Activated CD4-positive, alpha-beta T cell treated with anti-CD3 and anti-CD28 coated beads, Interleukin-2, amount 10 ng/mL, durations not matched to agents 7 days and 5 days (primary cell): ENCODE data around the gene GYG1. TPM values are rescaled to one million over a fixed set of nuclear protein-coding genes. Genes with fewer than 3 reads are reported as not detected.

Source experiments
- CTCF ChIA-PET: fragments of 350-600 bp; sonication (Branson Sonifier 250); formaldehyde crosslinking; loops from one replicate; lab custom pipeline; 2021; ENCODE audit warnings: antibody characterized with exemption; lab: Charles Lee
- POLR2A ChIA-PET: fragments of 350-600 bp; sonication (Branson Sonifier 250); formaldehyde crosslinking; loops from one replicate; lab custom pipeline; 2021; ENCODE audit warnings: antibody characterized with exemption; lab: Charles Lee
- DNase-seq: peaks from one replicate; pipeline ENCODE4 v3.0.0-alpha.2; 2020
- H3K27ac Mint-ChIP-seq: one replicate; pipeline ENCODE4 v1.8.0; 2021; ENCODE audit warnings: mild to moderate bottlenecking, moderate library complexity, mixed read lengths
- H3K27me3 Mint-ChIP-seq: one replicate; pipeline ENCODE4 v1.8.0; 2021; ENCODE audit warnings: mixed read lengths
- H3K36me3 Mint-ChIP-seq: one replicate; pipeline ENCODE4 v1.8.0; 2021; ENCODE audit warnings: low read depth, mixed read lengths
- H3K4me1 Mint-ChIP-seq: one replicate; pipeline ENCODE4 v1.8.0; 2021; ENCODE audit warnings: mixed read lengths
- H3K4me3 Mint-ChIP-seq: one replicate; pipeline ENCODE4 v1.8.0; 2021; ENCODE audit warnings: mild to moderate bottlenecking, moderate library complexity, mixed read lengths
- H3K9me3 Mint-ChIP-seq: one replicate; pipeline ENCODE4 v1.8.0; 2021; ENCODE audit warnings: mixed read lengths
- total RNA-seq, 2 experiments: library from RNA; stranded (reverse); gene quantifications; one replicate each; pipeline ENCODE4 v1.2.3, GENCODE V29; 2021

GYG1 gene
- total RNA-seq, 2 experiments from 2014 or later = 32.6 to 38.5 TPM

GRCh38 chr3:149023951-149024350 lies 32.6 kb downstream of the GYG1 start:
- Mint-ChIP-seq H3K9me3 (peaks cover 7% of the 10 kb centered on the region), H3K27ac (no peak overlapping the region), H3K4me1 (no peaks in the 10 kb centered on the region), H3K27me3 (no peaks in the 10 kb centered on the region), H3K36me3 (peaks cover 56% of the 10 kb centered on the region), H3K4me3 (no peak overlapping the region)
- ChIA-PET CTCF (no interaction called here), POLR2A (no interaction called here)
- no peak for DNase-seq

DNA sequence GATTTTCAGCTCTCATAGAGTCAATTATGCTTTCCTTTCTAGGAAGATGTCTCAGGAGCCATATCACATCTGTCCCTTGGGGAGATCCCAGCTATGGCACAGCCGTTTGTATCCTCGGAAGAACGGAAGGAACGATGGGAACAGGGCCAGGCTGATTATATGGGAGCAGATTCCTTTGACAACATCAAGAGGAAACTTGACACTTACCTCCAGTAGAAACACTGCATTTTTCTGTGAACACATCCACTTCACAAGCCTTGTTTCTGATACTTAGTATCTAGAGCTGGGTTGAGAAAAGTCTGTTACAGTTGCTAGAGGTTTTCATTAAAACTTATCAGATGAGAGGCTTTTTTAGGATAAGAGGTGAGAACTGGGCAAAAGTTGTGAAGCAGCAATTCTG lies 35.4 kb downstream of the GYG1 start:
- POLR2A ChIA-PET = no interaction called here
- H3K9me3 Mint-ChIP-seq = peaks cover 7% of the 10 kb centered on the region
- H3K4me3 Mint-ChIP-seq = no peak overlapping the region

DNA sequence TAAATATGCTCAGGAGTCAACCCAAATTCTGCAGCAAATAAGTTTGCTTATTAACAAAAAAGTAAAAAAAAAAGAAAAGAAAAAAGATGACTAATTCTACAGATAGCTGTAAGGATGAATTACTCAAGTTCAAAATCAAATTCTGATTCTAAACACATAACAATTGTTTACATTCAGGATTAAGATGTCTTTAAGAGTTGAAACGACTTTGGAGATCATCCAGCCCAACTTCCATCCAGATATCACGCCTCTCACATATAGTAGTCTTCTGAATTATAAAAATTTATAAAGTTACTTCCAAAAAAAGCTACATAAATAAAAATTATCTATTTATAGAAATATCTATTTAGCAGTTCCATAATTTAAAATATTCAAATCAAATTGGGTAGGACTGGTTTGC lies 39.8 kb downstream of the GYG1 start:
- H3K36me3 Mint-ChIP-seq = peaks cover 29% of the 10 kb centered on the region

More for the DNA sequence above, 35.4 kb downstream of the GYG1 start:
- no peak overlapping the region for H3K27ac Mint-ChIP-seq
- peaks cover 62% of the 10 kb centered on the region for H3K36me3 Mint-ChIP-seq
- CTCF ChIA-PET = interaction anchor here (1.9 kb wide), 1 partner anchor 10 kb away, joined by 5 read pairs; no protein-coding TSS in a partner anchor
- no peak for DNase-seq
- H3K4me1 Mint-ChIP-seq = no peaks in the 10 kb centered on the region
- no peaks in the 10 kb centered on the region for H3K27me3 Mint-ChIP-seq

DNA sequence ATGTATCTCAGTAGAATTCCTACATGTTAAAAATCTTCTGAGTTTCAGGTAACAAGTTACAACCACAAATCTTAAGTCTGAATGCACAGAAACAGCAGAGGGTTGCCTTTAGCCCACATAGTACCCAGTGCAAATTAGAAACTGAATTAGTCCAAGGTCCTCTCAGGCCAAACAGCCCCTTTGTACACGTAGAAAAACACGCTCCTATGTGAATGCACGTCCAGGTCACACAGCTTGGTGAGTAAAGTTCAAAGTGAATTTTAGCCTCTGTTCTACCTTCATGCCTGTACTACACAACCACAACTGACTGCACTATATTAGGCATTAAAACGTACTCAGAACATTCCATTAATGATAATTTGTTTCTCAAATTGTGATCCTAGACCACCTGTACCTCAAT lies 46.3 kb downstream of the GYG1 start:
- peaks cover 23% of the 10 kb centered on the region for H3K36me3 Mint-ChIP-seq
- CTCF ChIA-PET = interaction anchor here (2.0 kb wide), 1 partner anchor 11 kb away, joined by 5 read pairs; no protein-coding TSS in a partner anchor
- no peaks in the 10 kb centered on the region for H3K9me3 Mint-ChIP-seq
- DNase-seq = no peak
- POLR2A ChIA-PET = no interaction called here
- H3K4me3 Mint-ChIP-seq = no peak overlapping the region
- peaks cover 8% of the 10 kb centered on the region for H3K4me1 Mint-ChIP-seq
- no peak overlapping the region for H3K27ac Mint-ChIP-seq
- no peaks in the 10 kb centered on the region for H3K27me3 Mint-ChIP-seq

More for the DNA sequence above, 39.8 kb downstream of the GYG1 start:
- ChIA-PET CTCF (no interaction called here), POLR2A (no interaction called here)
- no peak for DNase-seq
- Mint-ChIP-seq H3K27ac (no peak overlapping the region), H3K4me3 (no peak overlapping the region), H3K9me3 (no peaks in the 10 kb centered on the region), H3K27me3 (no peaks in the 10 kb centered on the region), H3K4me1 (no peaks in the 10 kb centered on the region)

- Mint-ChIP-seq H3K9me3 (no peaks in the 10 kb centered on the region), H3K36me3 (peaks cover 27% of the 10 kb centered on the region), H3K27me3 (no peaks in the 10 kb centered on the region), H3K4me1 (peaks cover 14% of the 10 kb centered on the region), H3K27ac (no peak overlapping the region), H3K4me3 (no peak overlapping the region)
- POLR2A ChIA-PET = no interaction called here
- DNase-seq = no peak
- CTCF ChIA-PET = no interaction called here
Measured at GRCh38 chr3:149038322-149038721, 47.0 kb downstream of the GYG1 start.

DNA sequence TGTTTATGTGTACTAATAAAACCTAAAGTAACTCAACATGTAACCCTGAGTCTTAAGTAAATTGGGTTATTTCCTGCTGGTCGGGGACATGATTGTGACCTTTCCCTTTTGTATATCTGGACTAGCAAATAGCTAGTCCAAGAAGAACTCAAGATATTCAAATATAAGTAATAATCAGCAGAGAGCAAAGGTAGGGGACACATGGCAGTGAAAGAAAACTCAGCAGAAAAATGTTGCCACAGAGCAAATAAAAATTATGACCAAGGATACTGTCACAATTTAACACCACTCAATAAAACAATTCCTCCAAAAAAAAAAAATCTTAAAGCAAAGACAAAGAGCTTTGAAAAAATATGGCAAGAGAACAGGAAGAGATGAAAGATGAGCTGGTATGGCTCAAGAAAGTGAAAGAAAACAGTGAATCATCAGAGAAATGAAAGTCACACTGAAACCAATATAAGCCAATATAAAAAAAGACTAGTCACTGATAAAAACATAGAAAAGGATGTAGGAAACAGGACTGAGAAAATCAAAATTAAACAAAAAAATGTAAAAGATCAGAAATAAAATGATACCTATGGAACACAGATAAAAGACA lies 51.5 kb downstream of the GYG1 start:
- Mint-ChIP-seq H3K4me3 (peak overlapping the region; percentile 9), H3K4me1 (peaks cover 17% of the 10 kb centered on the region), H3K9me3 (no peaks in the 10 kb centered on the region), H3K27me3 (no peaks in the 10 kb centered on the region), H3K27ac (peak overlapping the region; percentile 71), H3K36me3 (peaks cover 27% of the 10 kb centered on the region)
- ChIA-PET CTCF (interaction anchor here (0.6 to 1.5 kb wide), 6 partner anchors 12 to 78 kb away, joined by 3 to 7 read pairs (median 3); no protein-coding TSS in a partner anchor), POLR2A (interaction anchor here (0.6 kb wide), 1 partner anchor 177 kb away, joined by 4 read pairs; no protein-coding TSS in a partner anchor)
- DNase-seq = no peak

DNA sequence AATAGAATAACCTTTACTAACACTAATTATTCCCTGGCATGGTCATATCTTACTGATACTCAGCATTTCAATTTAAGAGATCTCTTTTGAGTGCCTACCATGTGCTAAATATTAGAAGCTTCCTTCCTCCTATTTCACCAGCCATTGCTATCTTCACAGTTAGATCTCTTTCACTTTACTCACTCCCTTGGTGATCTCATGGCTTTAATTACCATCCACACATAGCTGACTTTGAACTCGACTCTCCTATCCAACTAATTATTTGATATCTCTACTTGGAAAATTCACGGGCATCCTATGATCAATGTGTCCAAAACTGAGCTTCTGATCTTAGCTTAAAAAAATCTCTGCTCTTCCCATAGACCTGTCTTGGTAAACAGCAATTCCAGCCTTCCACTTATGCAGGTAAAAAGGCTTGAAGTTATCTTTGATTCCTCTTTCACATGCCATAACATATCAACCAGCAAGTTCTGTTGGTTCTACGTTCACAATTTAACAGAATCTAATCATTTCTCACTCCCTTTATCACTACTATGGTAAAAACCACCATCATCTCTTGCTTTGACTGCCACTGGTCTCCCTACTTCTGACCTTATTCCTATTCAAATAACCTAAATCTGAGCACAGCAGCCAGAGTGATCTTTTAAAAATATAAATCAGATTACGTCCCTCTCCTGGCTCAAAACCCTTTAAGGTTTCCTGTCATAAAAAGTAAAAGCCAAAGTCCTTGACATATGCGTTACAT lies 53.2 kb downstream of the GYG1 start:
- DNase-seq = no peak
- H3K4me1 Mint-ChIP-seq = peaks cover 17% of the 10 kb centered on the region
- CTCF ChIA-PET = no interaction called here
- no peak overlapping the region for H3K4me3 Mint-ChIP-seq
- H3K36me3 Mint-ChIP-seq = peaks cover 22% of the 10 kb centered on the region
- POLR2A ChIA-PET = no interaction called here
- H3K9me3 Mint-ChIP-seq = no peaks in the 10 kb centered on the region
- H3K27me3 Mint-ChIP-seq = no peaks in the 10 kb centered on the region
- H3K27ac Mint-ChIP-seq = no peak overlapping the region

DNA sequence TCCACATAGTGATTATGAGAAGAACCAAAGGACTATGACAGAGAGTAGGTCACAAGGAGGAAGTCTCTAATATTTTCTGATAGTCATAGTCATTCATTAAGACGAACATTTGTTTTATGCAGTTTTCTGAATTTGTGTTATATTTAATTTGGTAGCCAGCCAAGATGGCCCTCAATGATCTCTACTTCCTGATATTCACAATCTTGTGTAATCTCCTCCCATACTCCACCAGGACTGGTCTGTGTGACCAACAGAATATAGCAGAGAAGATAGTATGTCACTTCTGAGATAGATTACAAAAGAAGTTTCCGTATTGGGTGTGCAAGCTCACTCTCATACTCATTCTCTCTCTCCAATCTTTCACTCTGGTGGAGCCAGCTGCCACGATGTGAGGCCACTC lies 64.2 kb downstream of the GYG1 start:
- no peak for DNase-seq
- Mint-ChIP-seq H3K9me3 (peaks cover 8% of the 10 kb centered on the region), H3K4me1 (no peaks in the 10 kb centered on the region), H3K4me3 (no peak overlapping the region), H3K27ac (no peak overlapping the region), H3K27me3 (no peaks in the 10 kb centered on the region), H3K36me3 (peaks cover 60% of the 10 kb centered on the region)
- POLR2A ChIA-PET = no interaction called here
- CTCF ChIA-PET = no interaction called here

DNA sequence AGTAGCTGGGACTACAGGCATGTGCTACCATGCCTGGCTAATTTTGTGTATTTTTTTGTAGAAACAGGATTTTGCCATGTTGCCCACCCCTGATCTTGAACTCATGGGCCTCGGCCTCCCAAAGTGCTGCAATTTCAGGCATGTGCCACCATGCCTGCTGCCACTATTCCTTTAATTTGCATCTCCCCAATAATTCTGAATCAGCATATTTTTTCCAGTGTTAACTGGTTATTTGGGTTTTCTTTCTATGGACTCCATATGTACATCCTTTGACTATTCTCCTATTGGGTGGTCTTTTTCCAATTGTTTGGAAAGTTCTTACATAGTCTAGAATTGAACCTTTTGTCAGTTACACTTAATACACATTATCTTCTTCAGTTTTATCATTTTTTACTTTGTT lies 66.9 kb downstream of the GYG1 start:
- DNase-seq = no peak
- Mint-ChIP-seq H3K36me3 (peaks cover 44% of the 10 kb centered on the region), H3K4me3 (no peak overlapping the region), H3K4me1 (no peaks in the 10 kb centered on the region), H3K9me3 (peaks cover 3% of the 10 kb centered on the region), H3K27ac (no peak overlapping the region), H3K27me3 (no peaks in the 10 kb centered on the region)
- CTCF ChIA-PET = interaction anchor here (1.2 to 1.4 kb wide), 2 partner anchors 13 to 19 kb away, joined by 4 read pairs; no protein-coding TSS in a partner anchor
- POLR2A ChIA-PET = no interaction called here

GRCh38 chr3:149058602-149059001 lies 67.3 kb downstream of the GYG1 start:
- no peaks in the 10 kb centered on the region for H3K27me3 Mint-ChIP-seq
- H3K4me3 Mint-ChIP-seq = no peak overlapping the region
- no peak for DNase-seq
- H3K4me1 Mint-ChIP-seq = no peaks in the 10 kb centered on the region
- ChIA-PET CTCF (interaction anchor here (1.1 to 1.4 kb wide), 3 partner anchors 13 to 18 kb away, joined by 4 to 7 read pairs (median 4); no protein-coding TSS in a partner anchor), POLR2A (no interaction called here)
- no peaks in the 10 kb centered on the region for H3K9me3 Mint-ChIP-seq
- peaks cover 41% of the 10 kb centered on the region for H3K36me3 Mint-ChIP-seq
- no peak overlapping the region for H3K27ac Mint-ChIP-seq

- no peak overlapping the region for H3K4me3 Mint-ChIP-seq
- CTCF ChIA-PET = no interaction called here
- POLR2A ChIA-PET = no interaction called here
- H3K36me3 Mint-ChIP-seq = peaks cover 35% of the 10 kb centered on the region
- no peaks in the 10 kb centered on the region for H3K9me3 Mint-ChIP-seq
- no peak for DNase-seq
- H3K27ac Mint-ChIP-seq = no peak overlapping the region
- no peaks in the 10 kb centered on the region for H3K4me1 Mint-ChIP-seq
- H3K27me3 Mint-ChIP-seq = no peaks in the 10 kb centered on the region
Measured at GRCh38 chr3:149061776-149062175, 70.4 kb downstream of the GYG1 start.

DNA sequence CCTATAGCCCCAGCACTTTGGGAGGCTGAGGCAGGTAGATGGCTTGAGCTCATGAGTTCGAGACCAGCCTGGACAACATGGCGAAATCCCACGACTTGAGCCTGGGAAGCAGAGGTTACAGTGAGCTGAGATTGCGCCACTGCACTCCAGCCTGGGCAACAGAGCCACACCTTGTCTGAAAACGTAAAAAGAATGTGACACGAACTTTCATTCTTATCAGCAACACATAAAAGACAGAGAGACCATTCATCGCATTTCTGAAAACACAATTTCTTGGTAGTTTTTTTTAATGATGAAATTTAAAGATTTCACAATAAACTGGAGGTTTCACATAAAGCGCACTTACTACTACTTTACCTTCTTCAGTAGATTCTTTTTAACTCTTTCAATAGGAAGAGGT lies 76.5 kb downstream of the GYG1 start:
- ChIA-PET CTCF (no interaction called here), POLR2A (no interaction called here)
- H3K9me3 Mint-ChIP-seq = no peaks in the 10 kb centered on the region
- no peak overlapping the region for H3K4me3 Mint-ChIP-seq
- no peaks in the 10 kb centered on the region for H3K4me1 Mint-ChIP-seq
- H3K27ac Mint-ChIP-seq = no peak overlapping the region
- H3K36me3 Mint-ChIP-seq = peaks cover 17% of the 10 kb centered on the region
- no peaks in the 10 kb centered on the region for H3K27me3 Mint-ChIP-seq
- DNase-seq = no peak
